Large intestine (tissue), 3 donors: ENCODE data around the gene THAP3. TPM values are rescaled to one million over a fixed set of nuclear protein-coding genes. Genes with fewer than 3 reads are reported as not detected.

Experiments used
- DNase-seq, 2 donors: peaks; one replicate each; pipeline versions ENCODE4 v3.0.0 to v3.0.0-alpha.2; 2013
- H3K27ac ChIP-seq: one replicate; pipeline ENCODE4 v1.5.1; 2013; ENCODE audit warnings: low read length
- H3K27me3 ChIP-seq: 2 replicates; pipeline ENCODE4 v1.6.1; 2013; ENCODE audit warnings: low read length; ENCODE audit not compliant: control insufficient read depth, insufficient read depth
- H3K36me3 ChIP-seq: 2 replicates; pipeline ENCODE4 v1.6.1; 2013; ENCODE audit warnings: low read length; ENCODE audit not compliant: control insufficient read depth, insufficient read depth
- H3K4me1 ChIP-seq: one replicate; pipeline ENCODE4 v1.6.1; 2013; ENCODE audit warnings: low read length; ENCODE audit not compliant: control insufficient read depth, insufficient read depth
- H3K4me3 ChIP-seq: one replicate; pipeline ENCODE4 v1.5.1; 2013; ENCODE audit warnings: low read length
- H3K9me3 ChIP-seq: one replicate; pipeline ENCODE4 v1.6.1; 2013; ENCODE audit warnings: mild to moderate bottlenecking, low read depth, low read length, moderate library complexity; ENCODE audit not compliant: control insufficient read depth
- WGBS: methylation state at CpG from one replicate; pipeline ENCODE4 v1.1.5; 2013; ENCODE audit warnings: low lambda C conversion rate; ENCODE audit not compliant: insufficient coverage; 5-methylcytosine and 5-hydroxymethylcytosine counted together
- polyA plus RNA-seq: library from polyadenylated mRNA; unstranded; fragments of 120-200 nt; gene quantifications from one replicate; pipeline ENCODE4 v1.2.1, GENCODE V29; 2013

The THAP3 gene
- polyA plus RNA-seq, 1 donor: 16.2 TPM

DNA sequence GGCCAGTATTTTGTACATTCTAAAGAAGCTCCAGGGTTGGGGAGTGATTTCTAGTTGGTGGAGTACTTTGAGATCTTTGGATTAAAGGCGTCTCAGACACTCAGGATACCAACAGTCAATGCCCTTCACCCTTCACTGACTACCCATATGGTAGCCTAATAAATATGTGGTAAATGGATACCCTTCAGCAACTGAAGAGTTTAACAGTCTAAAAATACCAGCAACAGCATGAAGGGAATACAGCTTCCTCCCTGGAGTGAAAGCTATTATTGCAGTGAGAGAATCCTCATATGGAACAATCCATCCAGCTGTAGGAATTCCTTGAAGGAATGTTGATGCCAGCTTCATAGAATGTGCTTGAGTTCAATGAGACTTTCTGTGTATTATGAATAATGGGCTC, 50.1 kb downstream of the THAP3 start:
- Histone ChIP-seq H3K9me3 (no peaks in the 10 kb centered on the region), H3K27me3 (no peaks in the 10 kb centered on the region), H3K36me3 (peaks cover 42% of the 10 kb centered on the region), H3K4me1 (no peaks in the 10 kb centered on the region), H3K4me3 (no peak overlapping the region), H3K27ac (no peak overlapping the region)
- DNase-seq: no peak
- no CpG with 5 or more reads among the region's 1 CpG for WGBS

DNA sequence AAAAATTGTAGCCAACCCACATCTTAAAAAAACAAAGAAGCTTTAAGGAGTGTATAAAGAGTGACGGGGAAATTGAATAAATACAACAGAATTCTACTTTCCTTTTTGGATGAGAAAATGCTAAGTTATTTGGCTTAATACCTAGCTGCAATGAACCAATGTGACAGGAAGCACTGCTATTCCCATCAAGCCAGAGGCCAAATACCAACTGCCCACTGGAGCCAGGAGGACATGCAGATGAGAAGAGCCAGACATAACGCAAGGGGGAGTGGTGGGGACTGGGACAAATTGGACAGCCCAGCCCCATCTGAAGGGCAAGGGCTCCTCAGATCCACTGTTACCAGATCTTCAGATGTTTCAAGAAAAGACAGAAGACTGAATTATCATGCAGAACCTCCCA, 51.3 kb downstream of the THAP3 start:
- no peaks in the 10 kb centered on the region for H3K27me3 ChIP-seq
- no peaks in the 10 kb centered on the region for H3K9me3 ChIP-seq
- H3K27ac ChIP-seq: no peak overlapping the region
- peaks cover 48% of the 10 kb centered on the region for H3K36me3 ChIP-seq
- no peak overlapping the region for H3K4me3 ChIP-seq
- WGBS: no CpG with 5 or more reads among the region's 2 CpGs
- DNase-seq: no peak
- no peaks in the 10 kb centered on the region for H3K4me1 ChIP-seq

Other genes with a start within 250 kb of the THAP3 start
- gene ACOT7, start 231.1 kb upstream of the THAP3 start, polyA plus RNA-seq: 28.8 TPM
- gene HES2, start 204.9 kb upstream of the THAP3 start, polyA plus RNA-seq: 0.75 TPM
- gene ESPN, start 200.1 kb upstream of the THAP3 start, polyA plus RNA-seq: 256 TPM
- gene TNFRSF25, start 158.7 kb upstream of the THAP3 start, polyA plus RNA-seq: 55.2 TPM
- gene PLEKHG5, start 133.2 kb upstream of the THAP3 start, polyA plus RNA-seq: 17.2 TPM
- 12.6 TPM for gene NOL9, start 70.4 kb upstream of the THAP3 start, polyA plus RNA-seq
- 0.27 TPM for gene TAS1R1, start 69.6 kb upstream of the THAP3 start, polyA plus RNA-seq
- gene ZBTB48, start 44.9 kb upstream of the THAP3 start, polyA plus RNA-seq: 38.2 TPM
- gene KLHL21, start 22.0 kb upstream of the THAP3 start, polyA plus RNA-seq: 9.4 TPM
- 15.1 TPM for gene PHF13, start 11.1 kb upstream of the THAP3 start, polyA plus RNA-seq
- 43.6 TPM for gene DNAJC11, start 76.9 kb downstream of the THAP3 start, polyA plus RNA-seq
- 67.9 TPM for gene CAMTA1, start 160.6 kb downstream of the THAP3 start, polyA plus RNA-seq